Trophoblast cell (in vitro differentiated cells and primary cell): ENCODE measurements around the gene ZNF274.

Experiments
- DNase-seq, 2 donors: peaks; one replicate each; pipeline ENCODE4 v3.0.0-alpha.2; 2016
- H2AFZ ChIP-seq: 2 replicates; pipeline ENCODE4 v1.6.1; 2013; ENCODE audit warnings: low read length, moderate library complexity, mild to moderate bottlenecking; ENCODE audit not compliant: insufficient read depth, poor library complexity
- H2AK5ac ChIP-seq: 2 replicates; pipeline ENCODE4 v1.6.1; 2013; ENCODE audit warnings: mild to moderate bottlenecking, low read length
- H2BK120ac ChIP-seq: 2 replicates; pipeline ENCODE4 v1.6.1; 2013; ENCODE audit warnings: low read length, mild to moderate bottlenecking, moderate library complexity; ENCODE audit not compliant: insufficient read depth, poor library complexity
- H2BK12ac ChIP-seq: 2 replicates; pipeline ENCODE4 v1.6.1; 2013; ENCODE audit warnings: mild to moderate bottlenecking, low read length, moderate library complexity
- H2BK5ac ChIP-seq: 2 replicates; pipeline ENCODE4 v1.6.1; 2013; ENCODE audit warnings: low read length, low read depth, moderate library complexity, mild to moderate bottlenecking; ENCODE audit not compliant: poor library complexity
- H3K14ac ChIP-seq: 2 replicates; pipeline ENCODE4 v1.6.1; 2013; ENCODE audit warnings: mild to moderate bottlenecking, low read length
- H3K18ac ChIP-seq: 2 replicates; pipeline ENCODE4 v1.6.1; 2013; ENCODE audit warnings: mild to moderate bottlenecking, low read length
- H3K23ac ChIP-seq: 2 replicates; pipeline ENCODE4 v1.6.1; 2013; ENCODE audit warnings: low read length
- H3K27ac ChIP-seq: 2 replicates; pipeline ENCODE4 v1.5.1; 2013; ENCODE audit warnings: low read depth, mild to moderate bottlenecking, inconsistent platforms, low read length, moderate library complexity
- H3K27me3 ChIP-seq: 2 replicates; pipeline ENCODE4 v1.6.1; 2013; ENCODE audit warnings: inconsistent platforms, mild to moderate bottlenecking, low read length, moderate library complexity; ENCODE audit not compliant: insufficient read depth
- H3K36me3 ChIP-seq, 2 experiments: 1 replicate in 1 of 2; 2 replicates in 1 of 2; pipeline ENCODE4 v1.6.1; 2013; ENCODE audit warnings: low read length in 2 of 2, mild to moderate bottlenecking in 2 of 2, moderate library complexity in 1 of 2; ENCODE audit not compliant: insufficient read depth in 2 of 2, control insufficient read depth in 1 of 2
- H3K4ac ChIP-seq: 2 replicates; pipeline ENCODE4 v1.6.1; 2013; ENCODE audit warnings: low read depth, mild to moderate bottlenecking, low read length, moderate library complexity
- H3K4me1 ChIP-seq, 2 experiments: 1 replicate in 1 of 2; 2 replicates in 1 of 2; pipeline ENCODE4 v1.6.1; 2013; ENCODE audit warnings: low read length in 2 of 2, mild to moderate bottlenecking in 2 of 2, moderate library complexity in 1 of 2; ENCODE audit not compliant: insufficient read depth in 2 of 2, control insufficient read depth in 1 of 2
- H3K4me2 ChIP-seq: 2 replicates; pipeline ENCODE4 v1.6.1; 2013; ENCODE audit warnings: inconsistent platforms, mild to moderate bottlenecking, low read length, moderate library complexity
- H3K4me3 ChIP-seq: 2 replicates; pipeline ENCODE4 v1.5.1; 2013; ENCODE audit warnings: mild to moderate bottlenecking, low read depth, low read length, inconsistent platforms
- H3K79me1 ChIP-seq: one replicate; pipeline ENCODE4 v1.6.1; 2013; ENCODE audit warnings: low read length
- H3K79me2 ChIP-seq: 2 replicates; pipeline ENCODE4 v1.6.1; 2013; ENCODE audit warnings: low read length, mild to moderate bottlenecking; ENCODE audit not compliant: control insufficient read depth, insufficient read depth, poor library complexity
- H3K9ac ChIP-seq: 2 replicates; pipeline ENCODE4 v1.6.1; 2013; ENCODE audit warnings: mild to moderate bottlenecking, low read length
- H3K9me3 ChIP-seq: 2 replicates; pipeline ENCODE4 v1.6.1; 2013; ENCODE audit warnings: low read depth, mild to moderate bottlenecking, control low read depth, inconsistent platforms, low read length; ENCODE audit not compliant: insufficient read depth
- H4K12ac ChIP-seq: 2 replicates; pipeline ENCODE4 v1.6.1; 2013; ENCODE audit warnings: low read depth, mild to moderate bottlenecking, low read length, moderate library complexity
- H4K8ac ChIP-seq: 2 replicates; pipeline ENCODE4 v1.6.1; 2013; ENCODE audit warnings: low read depth, mild to moderate bottlenecking, low read length, moderate library complexity
- H4K91ac ChIP-seq: one replicate; pipeline ENCODE4 v1.6.1; 2013; ENCODE audit warnings: low read depth, mild to moderate bottlenecking, low read length, moderate library complexity
- WGBS: extraction: QIAGEN DNeasy Blood & Tissue Kit; methylation state at CpG from one replicate; pipeline ENCODE4 v1.1.7; 2013; ENCODE audit warnings: missing lambda C conversion rate; ENCODE audit not compliant: insufficient read length, insufficient coverage; ENCODE audit errors: extremely low coverage; 5-methylcytosine and 5-hydroxymethylcytosine counted together

Gene ZNF274

DNA sequence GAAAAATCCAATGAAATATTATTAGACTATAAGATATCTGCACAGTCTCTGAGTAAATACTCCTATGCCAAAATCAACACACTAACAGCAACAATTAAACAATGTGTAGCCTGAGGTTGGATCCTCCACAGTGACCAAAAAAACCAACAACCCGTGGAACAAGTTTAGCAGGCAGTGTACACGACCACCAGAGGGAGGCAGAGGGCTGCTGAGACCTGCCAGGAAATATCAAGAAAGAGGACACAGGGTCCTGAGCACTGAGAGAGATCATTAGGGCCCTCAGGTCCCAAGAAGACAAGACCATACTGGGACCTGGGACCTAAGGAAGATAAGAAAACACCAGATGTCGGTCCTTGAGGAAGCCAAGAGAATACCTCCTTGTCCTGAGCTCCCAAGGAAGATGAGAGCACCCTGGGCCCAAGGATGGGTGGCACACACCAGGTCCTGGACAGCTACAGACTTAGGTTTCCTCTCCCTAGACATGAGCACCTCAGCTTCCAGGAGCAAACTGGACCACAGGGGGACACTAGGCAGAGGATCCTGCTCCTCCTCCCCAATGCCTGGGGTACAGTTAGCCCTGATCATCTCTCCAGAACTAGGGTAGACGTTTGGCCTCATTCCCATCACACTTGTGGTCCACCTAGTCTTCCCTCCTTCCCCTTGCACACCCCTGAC lies 822 bp upstream of the ZNF274 start:
- H2BK120ac ChIP-seq, result no peak overlapping the region
- peak overlapping the region; percentile 27 for H2AK5ac ChIP-seq
- H3K9me3 ChIP-seq, result peaks cover 46% of the 10 kb centered on the region
- no peaks in the 10 kb centered on the region for H3K27me3 ChIP-seq
- peak overlapping the region; percentile 63 for H3K4me3 ChIP-seq
- peak overlapping the region; percentile 11 for H3K14ac ChIP-seq
- H3K23ac ChIP-seq, result no peak overlapping the region
- H3K4me1 ChIP-seq, result peaks cover 0 to 4% of the 10 kb centered on the region in 2 experiments
- H3K4ac ChIP-seq, result no peak overlapping the region
- peak overlapping the region; percentile 5 for H3K18ac ChIP-seq
- peaks cover 9% of the 10 kb centered on the region for H3K79me1 ChIP-seq
- no peak overlapping the region for H2BK12ac ChIP-seq
- peaks cover 9% of the 10 kb centered on the region for H3K79me2 ChIP-seq
- H2AFZ ChIP-seq, result peak overlapping the region; percentile 54
- peak overlapping the region; percentile 51 for H3K4me2 ChIP-seq
- H3K36me3 ChIP-seq, result peaks cover 18 to 20% of the 10 kb centered on the region in 2 experiments
- no CpG with 5 or more reads among the region's 4 CpGs for WGBS
- H4K91ac ChIP-seq, result peak overlapping the region; percentile 34
- H3K27ac ChIP-seq, result no peak overlapping the region
- H3K9ac ChIP-seq, result no peak overlapping the region
- no peak overlapping the region for H2BK5ac ChIP-seq
- peak; percentile 40 to 77 for DNase-seq
- H4K8ac ChIP-seq, result peak overlapping the region; percentile 86
- peak overlapping the region; percentile 36 for H4K12ac ChIP-seq

DNA sequence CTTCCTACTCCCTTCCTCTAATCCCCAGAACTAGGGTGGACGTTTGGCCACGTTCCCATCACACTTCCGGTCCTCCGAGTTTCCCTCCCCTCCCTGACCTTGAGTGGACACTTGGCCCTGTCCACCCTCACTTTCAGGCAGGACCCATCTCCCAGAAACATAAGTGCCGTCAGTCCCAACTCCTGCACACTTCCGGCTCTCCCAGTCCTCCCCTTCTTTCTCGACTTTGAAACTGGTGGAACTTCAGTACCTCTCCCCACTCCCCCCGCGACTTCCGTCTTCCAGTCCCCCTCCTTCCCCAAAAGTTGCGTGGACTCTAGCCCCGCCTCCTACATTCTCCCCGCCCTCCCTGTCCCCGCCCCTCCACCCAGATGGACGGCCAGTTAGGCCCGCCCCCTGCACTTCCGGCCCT lies 278 bp upstream of the ZNF274 start:
- no peak for DNase-seq
- no peak overlapping the region for H2BK120ac ChIP-seq
- H3K9ac ChIP-seq, result no peak overlapping the region
- peak overlapping the region; percentile 27 for H2AK5ac ChIP-seq
- peaks cover 9% of the 10 kb centered on the region for H3K79me2 ChIP-seq
- H3K23ac ChIP-seq, result no peak overlapping the region
- peak overlapping the region; percentile 63 for H3K4me3 ChIP-seq
- H2AFZ ChIP-seq, result peak overlapping the region; percentile 54
- H4K8ac ChIP-seq, result peak overlapping the region; percentile 86
- H2BK5ac ChIP-seq, result no peak overlapping the region
- H3K14ac ChIP-seq, result peak overlapping the region; percentile 11
- no peak overlapping the region for H3K4ac ChIP-seq
- H2BK12ac ChIP-seq, result no peak overlapping the region
- peaks cover 49% of the 10 kb centered on the region for H3K9me3 ChIP-seq
- H3K27ac ChIP-seq, result peak overlapping the region; percentile 18
- H3K18ac ChIP-seq, result peak overlapping the region; percentile 5
- peaks cover 0 to 4% of the 10 kb centered on the region in 2 experiments for H3K4me1 ChIP-seq
- peaks cover 23 to 25% of the 10 kb centered on the region in 2 experiments for H3K36me3 ChIP-seq
- no CpG with 5 or more reads among the region's 17 CpGs for WGBS
- H4K91ac ChIP-seq, result peak overlapping the region; percentile 34
- peak overlapping the region; percentile 36 for H4K12ac ChIP-seq
- no peaks in the 10 kb centered on the region for H3K27me3 ChIP-seq
- peaks cover 9% of the 10 kb centered on the region for H3K79me1 ChIP-seq
- H3K4me2 ChIP-seq, result peak overlapping the region; percentile 51

DNA sequence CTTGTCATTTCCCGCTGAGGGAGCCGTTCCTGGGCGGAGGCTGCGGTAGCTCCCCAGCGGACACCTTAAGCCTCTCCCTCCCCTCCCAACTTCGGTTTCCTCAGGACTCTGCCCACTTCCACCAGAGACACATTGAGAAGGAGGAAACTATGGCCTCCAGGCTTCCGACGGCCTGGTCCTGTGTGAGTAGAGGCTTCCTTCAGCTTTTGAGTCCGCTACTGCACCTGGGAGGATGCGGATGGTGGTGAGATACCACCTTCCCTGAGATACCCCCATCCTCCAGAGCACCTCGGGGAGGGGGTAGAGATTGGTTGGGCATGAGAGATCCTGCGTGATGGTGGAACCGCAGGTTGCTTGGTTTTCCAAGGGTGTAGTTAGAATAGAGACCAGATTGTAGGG lies 955 bp downstream of the ZNF274 start:
- WGBS, result no CpG with 5 or more reads among the region's 13 CpGs
- H3K18ac ChIP-seq, result peak overlapping the region; percentile 80
- H3K14ac ChIP-seq, result peak overlapping the region; percentile 78
- H4K8ac ChIP-seq, result peak overlapping the region; percentile 95
- peaks cover 0 to 4% of the 10 kb centered on the region in 2 experiments for H3K4me1 ChIP-seq
- H2BK120ac ChIP-seq, result peak overlapping the region; percentile 54
- H3K79me1 ChIP-seq, result peaks cover 9% of the 10 kb centered on the region
- no peaks in the 10 kb centered on the region for H3K27me3 ChIP-seq
- DNase-seq, result no peak
- H3K4me3 ChIP-seq, result peak overlapping the region; percentile 81
- peak overlapping the region; percentile 72 for H3K9ac ChIP-seq
- H4K91ac ChIP-seq, result peak overlapping the region; percentile 90
- peaks cover 9% of the 10 kb centered on the region for H3K79me2 ChIP-seq
- H3K36me3 ChIP-seq, result peaks cover 28 to 29% of the 10 kb centered on the region in 2 experiments
- no peak overlapping the region for H2BK12ac ChIP-seq
- peak overlapping the region; percentile 94 for H4K12ac ChIP-seq
- peaks cover 48% of the 10 kb centered on the region for H3K9me3 ChIP-seq
- peak overlapping the region; percentile 82 for H3K4me2 ChIP-seq
- no peak overlapping the region for H3K27ac ChIP-seq
- H3K23ac ChIP-seq, result no peak overlapping the region
- peak overlapping the region; percentile 61 for H2AFZ ChIP-seq
- H3K4ac ChIP-seq, result peak overlapping the region; percentile 9
- no peak overlapping the region for H2BK5ac ChIP-seq
- H2AK5ac ChIP-seq, result no peak overlapping the region

- H3K4ac ChIP-seq, result no peak overlapping the region
- no peak overlapping the region for H3K27ac ChIP-seq
- WGBS, result no CpG with 5 or more reads among the region's 6 CpGs
- no peak overlapping the region for H3K4me3 ChIP-seq
- no peak overlapping the region for H3K18ac ChIP-seq
- H2AFZ ChIP-seq, result no peak overlapping the region
- no peaks in the 10 kb centered on the region for H3K79me1 ChIP-seq
- H3K9me3 ChIP-seq, result peaks cover 56% of the 10 kb centered on the region
- H2BK12ac ChIP-seq, result no peak overlapping the region
- H3K9ac ChIP-seq, result no peak overlapping the region
- H2AK5ac ChIP-seq, result no peak overlapping the region
- no peaks in the 10 kb centered on the region for H3K79me2 ChIP-seq
- H4K12ac ChIP-seq, result no peak overlapping the region
- no peak overlapping the region for H3K23ac ChIP-seq
- no peak overlapping the region for H2BK120ac ChIP-seq
- H3K4me1 ChIP-seq, result no peaks in the 10 kb centered on the region
- H2BK5ac ChIP-seq, result no peak overlapping the region
- no peak overlapping the region for H4K91ac ChIP-seq
- DNase-seq, result no peak
- H3K36me3 ChIP-seq, result peaks cover 54 to 68% of the 10 kb centered on the region in 2 experiments
- no peak overlapping the region for H4K8ac ChIP-seq
- no peak overlapping the region for H3K14ac ChIP-seq
- H3K27me3 ChIP-seq, result no peaks in the 10 kb centered on the region
- no peak overlapping the region for H3K4me2 ChIP-seq
Observed at GRCh38 chr19:58196901-58197616, 14.2 kb downstream of the ZNF274 start.
